ENCODE measurements around the gene SLC6A9.

Gene SLC6A9

DNA sequence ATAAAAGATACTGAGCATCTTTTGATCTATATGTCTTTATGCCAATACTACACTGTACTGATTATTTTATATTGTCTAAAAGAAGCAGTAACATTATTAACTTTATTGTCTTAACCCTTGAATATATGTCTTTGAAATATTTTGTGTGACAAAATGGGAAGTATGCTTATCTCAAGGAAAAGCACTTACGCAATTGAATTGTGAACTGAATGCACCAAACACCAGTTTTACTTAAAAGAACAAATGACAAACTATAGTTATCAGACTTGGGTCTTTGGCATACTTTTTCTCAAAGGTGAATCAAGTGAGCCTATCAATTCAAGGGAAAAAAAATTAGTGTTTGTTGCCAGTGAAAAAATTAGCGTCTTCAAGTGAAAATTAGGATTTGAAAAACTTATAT is 9.2 kb upstream of the SLC6A9 start:
- Histone ChIP-seq H3K27me3 (replicated peaks) (no peaks in the 10 kb centered on the region), H3K4me3 (ENCODE audit: low read depth, low read length) (no peak overlapping the region), H3K27ac (no peak overlapping the region), H3K36me3 (replicated peaks) (no peaks in the 10 kb centered on the region)
- in situ Hi-C loops (cut with HindIII; ENCODE audit: low pct_ligation_motif_present, low sequenced_read_pairs), result no loop called here
- no peak for TF ChIP-seq CTCF (IDR thresholded peaks at IDR 0.05; ENCODE audit: low read depth, low read length, missing control alignments)
- DNase-seq, result no peak

GRCh38 chr1:44038876-44039657 is 7.8 kb upstream of the SLC6A9 start:
- Histone ChIP-seq H3K36me3 (replicated peaks) (no peaks in the 10 kb centered on the region), H3K27ac (peak overlapping the region; percentile 83), H3K4me3 (ENCODE audit: low read depth, low read length) (no peak overlapping the region), H3K27me3 (replicated peaks) (no peaks in the 10 kb centered on the region)
- DNase-seq, result peak; percentile 72
- TF ChIP-seq CTCF (IDR thresholded peaks at IDR 0.05; ENCODE audit: low read depth, low read length, missing control alignments), result no peak
- in situ Hi-C loops (cut with HindIII; ENCODE audit: low pct_ligation_motif_present, low sequenced_read_pairs), result no loop called here

DNA sequence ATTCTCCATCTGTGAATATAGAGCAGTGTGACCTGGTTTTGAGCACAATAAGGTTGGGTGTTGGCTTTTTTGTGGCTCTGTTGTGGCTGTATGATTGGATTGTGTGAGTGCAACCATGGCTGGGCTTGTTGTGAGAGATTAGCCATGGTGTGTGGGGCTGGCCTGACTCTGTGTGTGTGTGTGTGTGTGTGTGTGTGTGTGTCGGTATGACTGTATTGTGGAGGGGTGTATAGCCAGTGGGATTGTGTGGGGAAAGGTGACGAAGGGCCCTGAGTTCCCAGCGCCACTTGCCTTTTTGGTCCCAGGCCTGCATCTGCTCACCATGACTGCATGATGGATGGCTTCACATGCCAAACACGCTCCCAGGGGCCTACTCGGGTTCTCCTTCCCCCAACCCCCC is 5.9 kb upstream of the SLC6A9 start:
- in situ Hi-C loops (cut with HindIII; ENCODE audit: low pct_ligation_motif_present, low sequenced_read_pairs), result no loop called here
- TF ChIP-seq CTCF (IDR thresholded peaks at IDR 0.05; ENCODE audit: low read depth, low read length, missing control alignments), result no peak
- Histone ChIP-seq H3K27ac (no peak overlapping the region), H3K27me3 (replicated peaks) (no peaks in the 10 kb centered on the region), H3K36me3 (replicated peaks) (no peaks in the 10 kb centered on the region), H3K4me3 (ENCODE audit: low read depth, low read length) (no peak overlapping the region)
- DNase-seq, result no peak

DNA sequence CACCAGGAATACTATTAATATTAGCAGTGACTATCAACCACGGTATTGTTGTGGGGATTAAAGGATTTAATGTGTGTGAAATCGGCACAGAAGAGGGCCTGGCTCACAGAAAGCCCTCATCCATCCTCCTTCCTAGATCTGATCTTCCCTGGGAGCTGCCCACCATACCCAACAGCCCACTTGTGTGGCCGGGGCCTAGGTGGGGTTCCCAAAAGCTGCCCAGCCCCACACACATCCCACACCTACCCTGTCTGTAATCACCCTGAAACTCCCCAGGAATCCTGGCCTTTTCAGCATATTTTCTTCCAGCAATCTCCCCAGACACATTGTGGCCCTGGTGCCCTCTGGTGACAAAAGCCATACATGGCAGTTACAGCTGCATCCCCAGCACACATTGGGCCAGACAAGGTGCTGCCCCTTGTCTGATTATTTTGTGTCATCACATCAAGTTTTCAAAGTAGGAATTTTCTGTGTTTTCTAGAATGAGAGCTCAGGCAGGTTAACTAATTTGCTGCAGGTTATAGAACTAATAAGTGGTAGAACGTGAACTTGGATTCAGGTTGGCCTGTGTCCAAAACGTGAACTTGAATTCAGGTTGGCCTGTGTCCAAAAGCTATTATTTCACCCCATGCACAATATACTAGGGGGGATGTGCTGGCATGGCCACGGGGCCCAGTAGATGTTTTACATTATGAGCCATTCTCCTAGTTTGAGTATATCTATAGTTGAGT is 5.3 kb upstream of the SLC6A9 start:
- H3K36me3 ChIP-seq (replicated peaks), result no peaks in the 10 kb centered on the region
- in situ Hi-C loops (cut with HindIII; ENCODE audit: low pct_ligation_motif_present, low sequenced_read_pairs), result no loop called here
- TF ChIP-seq CTCF (IDR thresholded peaks at IDR 0.05; ENCODE audit: low read depth, low read length, missing control alignments), result peak; percentile 88
- no peaks in the 10 kb centered on the region for H3K27me3 ChIP-seq (replicated peaks)
- DNase-seq, result peak; percentile 62
- no peak overlapping the region for H3K27ac ChIP-seq
- H3K4me3 ChIP-seq (ENCODE audit: low read depth, low read length), result no peak overlapping the region

DNA sequence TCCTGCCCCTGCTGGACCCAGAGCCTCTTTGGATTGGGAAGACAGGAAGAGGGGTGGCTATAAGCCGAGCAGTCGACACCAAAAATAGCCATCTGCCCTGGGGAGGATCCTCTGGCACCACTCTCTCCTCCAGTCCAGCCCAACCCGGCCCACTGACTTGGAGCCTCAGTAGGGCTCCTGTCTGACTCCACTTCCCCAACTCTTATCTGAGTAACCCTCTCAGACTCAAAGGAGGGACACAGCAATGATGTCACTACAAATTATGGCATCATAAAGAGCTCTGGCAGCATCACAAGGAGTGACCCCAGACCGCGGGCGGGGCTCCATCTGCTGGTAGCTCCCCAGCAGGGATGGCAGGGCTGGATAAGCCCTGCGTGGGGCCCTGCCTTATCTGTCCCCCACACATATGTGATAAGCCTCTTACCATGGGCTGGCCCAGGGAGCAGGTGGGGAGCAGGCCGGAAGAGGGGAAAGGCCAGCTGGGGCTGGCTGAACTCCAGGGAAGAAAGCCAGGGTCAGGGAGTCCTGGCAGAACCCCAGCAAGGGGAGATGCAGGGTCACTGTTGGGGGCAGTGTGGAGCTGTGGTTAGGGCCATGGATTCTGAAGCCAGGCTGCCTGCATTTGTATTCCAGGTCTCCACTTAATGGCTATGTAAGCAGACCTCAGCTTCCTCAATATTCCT is 4.6 kb upstream of the SLC6A9 start:
- TF ChIP-seq CTCF (IDR thresholded peaks at IDR 0.05; ENCODE audit: low read depth, low read length, missing control alignments), result no peak
- no peak overlapping the region for H3K4me3 ChIP-seq (ENCODE audit: low read depth, low read length)
- no peak for DNase-seq
- no peaks in the 10 kb centered on the region for H3K36me3 ChIP-seq (replicated peaks)
- H3K27me3 ChIP-seq (replicated peaks), result no peaks in the 10 kb centered on the region
- in situ Hi-C loops (cut with HindIII; ENCODE audit: low pct_ligation_motif_present, low sequenced_read_pairs), result no loop called here
- no peak overlapping the region for H3K27ac ChIP-seq

Measured in brain microvascular endothelial cell (primary cell).